ENCODE measurements around the gene ANO2.

Gene ANO2

DNA sequence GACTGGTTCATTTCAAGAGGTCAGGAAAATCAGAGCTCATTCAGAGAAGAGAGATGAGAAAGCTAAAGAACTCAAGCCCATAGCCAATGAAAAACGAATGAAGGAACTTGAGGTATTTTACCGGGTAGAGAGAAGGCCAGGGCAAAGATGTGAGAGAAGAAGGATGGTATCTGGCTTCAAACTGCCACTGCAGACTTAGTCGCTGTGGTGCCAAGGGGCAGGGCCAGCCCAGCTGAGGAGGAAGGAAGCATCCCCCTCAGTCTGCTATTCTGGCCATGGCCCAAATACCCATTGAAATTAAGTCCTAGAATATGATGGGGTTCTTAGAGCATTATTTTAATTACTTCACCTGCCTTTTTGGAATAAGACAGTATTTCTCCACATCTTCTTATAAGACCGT is 69.2 kb downstream of the ANO2 start:
- H2BK12ac ChIP-seq (ENCODE audit: low read length), result no peak overlapping the region
- H3K4ac ChIP-seq (ENCODE audit: low read length), result no peak overlapping the region
- H3K9ac ChIP-seq (ENCODE audit: low read depth, low read length, poor library complexity), result no peak overlapping the region
- no peak overlapping the region for H3K18ac ChIP-seq (ENCODE audit: low read length)
- H2BK120ac ChIP-seq (ENCODE audit: low read depth, low read length), result no peak overlapping the region
- no peak overlapping the region for H3K27ac ChIP-seq (replicated peaks; ENCODE audit: low read length)
- no peak overlapping the region for H4K8ac ChIP-seq (ENCODE audit: low read depth, low read length)
- no peaks in the 10 kb centered on the region for H3K79me1 ChIP-seq (ENCODE audit: low read depth, low read length)
- no peak overlapping the region for H3K4me2 ChIP-seq (ENCODE audit: insufficient read depth, low read length, poor library complexity, severe bottlenecking)
- no peak for DNase-seq (ENCODE audit: low spot score)
- H3K27me3 ChIP-seq (ENCODE audit: control insufficient read depth in 3 of 3, insufficient read depth in 3 of 3, low read depth in 1 of 3, low read length in 3 of 3), result no peaks in the 10 kb centered on the region
- no peak overlapping the region for H3K14ac ChIP-seq (ENCODE audit: low read length)
- no peak overlapping the region for H2BK15ac ChIP-seq (ENCODE audit: low read length)
- H3K4me1 ChIP-seq (ENCODE audit: control insufficient read depth in 2 of 2, insufficient read depth in 1 of 2, low read depth in 1 of 2, low read length in 2 of 2), result peaks cover 0 to 9% of the 10 kb centered on the region in 2 donors
- no peak overlapping the region for H2BK5ac ChIP-seq (ENCODE audit: low read length)
- no peaks in the 10 kb centered on the region for H3K9me3 ChIP-seq (replicated peaks in 1 of 2; ENCODE audit: control insufficient read depth in 2 of 2, insufficient read depth in 1 of 2, low read depth in 1 of 2, low read length in 2 of 2)
- H2AK5ac ChIP-seq (ENCODE audit: low read depth, low read length), result no peak overlapping the region
- H2AFZ ChIP-seq (ENCODE audit: low read length), result no peak overlapping the region
- no peaks in the 10 kb centered on the region for H3K36me3 ChIP-seq (replicated peaks in 1 of 2; ENCODE audit: control insufficient read depth in 2 of 2, insufficient read depth in 2 of 2, low read length in 2 of 2)
- no CpG with 5 or more reads among the region's 4 CpGs for WGBS, 2 donors (ENCODE audit: extremely low coverage in 2 of 2, insufficient read length in 2 of 2, insufficient replicate concordance in 1 of 2)
- no peak overlapping the region for H3K23ac ChIP-seq (ENCODE audit: low read depth, low read length, poor library complexity)
- no peak overlapping the region for H4K91ac ChIP-seq (ENCODE audit: low read depth, low read length, poor library complexity)
- H3K4me3 ChIP-seq (ENCODE audit: low read length in 2 of 2), result no peak overlapping the region

DNA sequence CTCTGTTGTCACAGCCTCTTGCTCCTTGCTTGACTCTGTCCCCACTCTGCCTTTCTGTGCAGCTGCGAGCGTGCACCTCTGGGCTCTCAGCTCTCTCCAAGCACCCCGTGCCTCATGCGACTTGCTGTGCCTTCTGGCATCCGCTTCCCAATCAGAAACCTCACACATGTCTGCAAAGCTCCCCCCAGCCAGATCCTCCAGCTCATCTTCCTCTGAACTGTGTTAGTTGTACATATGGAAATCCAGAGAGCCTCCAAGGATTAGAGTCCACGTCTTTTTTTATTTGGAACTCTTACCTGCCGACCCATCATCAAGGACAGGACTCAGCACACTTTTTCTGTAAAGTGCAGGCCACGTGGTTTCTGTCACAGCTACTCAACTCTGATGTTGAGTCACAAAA is 70.5 kb downstream of the ANO2 start:
- no peaks in the 10 kb centered on the region for H3K9me3 ChIP-seq (replicated peaks in 1 of 2; ENCODE audit: control insufficient read depth in 2 of 2, insufficient read depth in 1 of 2, low read depth in 1 of 2, low read length in 2 of 2)
- no peak overlapping the region for H2AK5ac ChIP-seq (ENCODE audit: low read depth, low read length)
- no peak overlapping the region for H2BK12ac ChIP-seq (ENCODE audit: low read length)
- no peak overlapping the region for H2BK5ac ChIP-seq (ENCODE audit: low read length)
- no peak overlapping the region for H4K8ac ChIP-seq (ENCODE audit: low read depth, low read length)
- H3K4ac ChIP-seq (ENCODE audit: low read length), result no peak overlapping the region
- H3K23ac ChIP-seq (ENCODE audit: low read depth, low read length, poor library complexity), result no peak overlapping the region
- no peak overlapping the region for H2AFZ ChIP-seq (ENCODE audit: low read length)
- no peak overlapping the region for H3K4me3 ChIP-seq (ENCODE audit: low read length in 2 of 2)
- peaks cover 0 to 9% of the 10 kb centered on the region in 2 donors for H3K4me1 ChIP-seq (ENCODE audit: control insufficient read depth in 2 of 2, insufficient read depth in 1 of 2, low read depth in 1 of 2, low read length in 2 of 2)
- no peaks in the 10 kb centered on the region for H3K79me1 ChIP-seq (ENCODE audit: low read depth, low read length)
- no peak overlapping the region for H2BK120ac ChIP-seq (ENCODE audit: low read depth, low read length)
- DNase-seq (ENCODE audit: low spot score), result no peak
- no peak overlapping the region for H3K14ac ChIP-seq (ENCODE audit: low read length)
- H3K36me3 ChIP-seq (replicated peaks in 1 of 2; ENCODE audit: control insufficient read depth in 2 of 2, insufficient read depth in 2 of 2, low read length in 2 of 2), result no peaks in the 10 kb centered on the region
- H3K9ac ChIP-seq (ENCODE audit: low read depth, low read length, poor library complexity), result no peak overlapping the region
- no peaks in the 10 kb centered on the region for H3K27me3 ChIP-seq (ENCODE audit: control insufficient read depth in 3 of 3, insufficient read depth in 3 of 3, low read depth in 1 of 3, low read length in 3 of 3)
- H3K18ac ChIP-seq (ENCODE audit: low read length), result peak overlapping the region; percentile 25
- H4K91ac ChIP-seq (ENCODE audit: low read depth, low read length, poor library complexity), result no peak overlapping the region
- no peak overlapping the region for H3K4me2 ChIP-seq (ENCODE audit: insufficient read depth, low read length, poor library complexity, severe bottlenecking)
- WGBS, 2 donors (ENCODE audit: extremely low coverage in 2 of 2, insufficient read length in 2 of 2, insufficient replicate concordance in 1 of 2), result no CpG with 5 or more reads among the region's 8 CpGs
- no peak overlapping the region for H3K27ac ChIP-seq (replicated peaks; ENCODE audit: low read length)
- no peak overlapping the region for H2BK15ac ChIP-seq (ENCODE audit: low read length)

DNA sequence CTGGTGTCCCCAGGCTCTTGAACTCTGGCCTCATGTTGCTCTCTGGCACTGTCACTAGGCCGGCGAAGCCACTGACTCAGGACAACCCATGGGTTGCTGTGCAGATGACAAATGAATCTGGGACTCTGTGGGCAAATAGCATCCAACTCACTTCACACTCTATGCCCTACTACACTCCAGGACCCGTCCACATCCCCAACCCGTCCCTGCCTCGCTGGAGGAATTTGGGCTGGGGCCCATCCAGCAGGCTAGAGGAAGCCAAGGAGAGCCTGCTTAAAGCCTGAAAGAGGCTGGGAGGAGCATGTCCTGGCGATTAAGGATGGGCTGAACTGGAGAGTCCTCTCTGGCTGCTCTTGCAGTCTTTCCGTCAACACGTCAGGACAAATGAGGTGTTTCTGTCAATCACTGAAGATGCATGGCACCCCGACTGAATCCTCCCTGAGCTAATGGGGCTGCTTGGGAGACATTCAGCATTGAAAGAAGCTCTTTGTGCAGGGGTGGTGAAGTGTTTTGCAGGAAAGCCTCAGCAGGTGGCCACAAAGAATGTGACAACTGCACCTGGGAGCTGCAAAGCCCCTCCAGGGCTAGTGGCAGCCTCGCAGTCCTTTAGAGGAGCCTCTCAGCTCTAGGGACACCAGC is 71.7 kb downstream of the ANO2 start:
- H3K9me3 ChIP-seq (replicated peaks in 1 of 2; ENCODE audit: control insufficient read depth in 2 of 2, insufficient read depth in 1 of 2, low read depth in 1 of 2, low read length in 2 of 2), result no peaks in the 10 kb centered on the region
- H3K4me1 ChIP-seq (ENCODE audit: control insufficient read depth in 2 of 2, insufficient read depth in 1 of 2, low read depth in 1 of 2, low read length in 2 of 2), result peaks cover 0 to 9% of the 10 kb centered on the region in 2 donors
- no peak overlapping the region for H3K4me3 ChIP-seq (ENCODE audit: low read length in 2 of 2)
- no peak overlapping the region for H3K14ac ChIP-seq (ENCODE audit: low read length)
- H3K27me3 ChIP-seq (ENCODE audit: control insufficient read depth in 3 of 3, insufficient read depth in 3 of 3, low read depth in 1 of 3, low read length in 3 of 3), result no peaks in the 10 kb centered on the region
- no peak overlapping the region for H3K23ac ChIP-seq (ENCODE audit: low read depth, low read length, poor library complexity)
- WGBS, 2 donors (ENCODE audit: extremely low coverage in 2 of 2, insufficient read length in 2 of 2, insufficient replicate concordance in 1 of 2), result no CpG with 5 or more reads among the region's 10 CpGs
- peak overlapping the region; percentile 28 for H3K27ac ChIP-seq (replicated peaks; ENCODE audit: low read length)
- H3K9ac ChIP-seq (ENCODE audit: low read depth, low read length, poor library complexity), result no peak overlapping the region
- peak overlapping the region; percentile 22 for H2AK5ac ChIP-seq (ENCODE audit: low read depth, low read length)
- H2BK5ac ChIP-seq (ENCODE audit: low read length), result no peak overlapping the region
- peak overlapping the region; percentile 77 for H4K8ac ChIP-seq (ENCODE audit: low read depth, low read length)
- H3K79me1 ChIP-seq (ENCODE audit: low read depth, low read length), result no peaks in the 10 kb centered on the region
- no peak overlapping the region for H3K4ac ChIP-seq (ENCODE audit: low read length)
- DNase-seq (ENCODE audit: low spot score), result no peak
- no peak overlapping the region for H2BK12ac ChIP-seq (ENCODE audit: low read length)
- H3K18ac ChIP-seq (ENCODE audit: low read length), result peak overlapping the region; percentile 51
- H3K36me3 ChIP-seq (replicated peaks in 1 of 2; ENCODE audit: control insufficient read depth in 2 of 2, insufficient read depth in 2 of 2, low read length in 2 of 2), result no peaks in the 10 kb centered on the region
- H4K91ac ChIP-seq (ENCODE audit: low read depth, low read length, poor library complexity), result no peak overlapping the region
- peak overlapping the region; percentile 27 for H2BK15ac ChIP-seq (ENCODE audit: low read length)
- no peak overlapping the region for H2AFZ ChIP-seq (ENCODE audit: low read length)
- H3K4me2 ChIP-seq (ENCODE audit: insufficient read depth, low read length, poor library complexity, severe bottlenecking), result no peak overlapping the region
- no peak overlapping the region for H2BK120ac ChIP-seq (ENCODE audit: low read depth, low read length)

DNA sequence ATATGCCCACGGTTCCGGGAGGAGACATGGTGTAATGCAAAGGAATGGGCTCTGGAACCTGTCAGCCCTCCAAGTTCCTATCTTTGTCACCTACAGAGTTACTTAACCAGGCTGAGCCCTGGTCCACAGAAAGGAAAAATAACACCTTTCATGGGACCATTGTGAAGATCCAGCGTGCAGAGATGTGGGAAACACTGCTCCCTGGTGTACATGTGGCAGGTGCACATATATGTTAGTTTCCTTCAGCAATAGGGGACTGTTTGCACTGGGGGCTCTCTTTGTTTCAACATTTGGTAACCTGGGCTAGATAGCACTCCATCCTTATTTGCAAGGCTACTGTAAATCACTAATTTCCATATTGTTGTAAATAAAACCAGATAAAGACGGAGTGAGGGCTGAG is 72.3 kb downstream of the ANO2 start:
- no peaks in the 10 kb centered on the region for H3K9me3 ChIP-seq (replicated peaks in 1 of 2; ENCODE audit: control insufficient read depth in 2 of 2, insufficient read depth in 1 of 2, low read depth in 1 of 2, low read length in 2 of 2)
- H3K14ac ChIP-seq (ENCODE audit: low read length), result no peak overlapping the region
- no peak overlapping the region for H4K91ac ChIP-seq (ENCODE audit: low read depth, low read length, poor library complexity)
- no peak overlapping the region for H3K4me3 ChIP-seq (ENCODE audit: low read length in 2 of 2)
- no CpG with 5 or more reads among the region's 4 CpGs for WGBS, 2 donors (ENCODE audit: extremely low coverage in 2 of 2, insufficient read length in 2 of 2, insufficient replicate concordance in 1 of 2)
- no peaks in the 10 kb centered on the region for H3K79me1 ChIP-seq (ENCODE audit: low read depth, low read length)
- no peak overlapping the region for H2AFZ ChIP-seq (ENCODE audit: low read length)
- H3K9ac ChIP-seq (ENCODE audit: low read depth, low read length, poor library complexity), result no peak overlapping the region
- no peak overlapping the region for H2BK120ac ChIP-seq (ENCODE audit: low read depth, low read length)
- no peaks in the 10 kb centered on the region for H3K36me3 ChIP-seq (replicated peaks in 1 of 2; ENCODE audit: control insufficient read depth in 2 of 2, insufficient read depth in 2 of 2, low read length in 2 of 2)
- DNase-seq (ENCODE audit: low spot score), result no peak
- H3K4me1 ChIP-seq (ENCODE audit: control insufficient read depth in 2 of 2, insufficient read depth in 1 of 2, low read depth in 1 of 2, low read length in 2 of 2), result peaks cover 0 to 9% of the 10 kb centered on the region in 2 donors
- H3K23ac ChIP-seq (ENCODE audit: low read depth, low read length, poor library complexity), result no peak overlapping the region
- no peaks in the 10 kb centered on the region for H3K27me3 ChIP-seq (ENCODE audit: control insufficient read depth in 3 of 3, insufficient read depth in 3 of 3, low read depth in 1 of 3, low read length in 3 of 3)
- H3K18ac ChIP-seq (ENCODE audit: low read length), result no peak overlapping the region
- no peak overlapping the region for H3K27ac ChIP-seq (replicated peaks; ENCODE audit: low read length)
- H4K8ac ChIP-seq (ENCODE audit: low read depth, low read length), result no peak overlapping the region
- no peak overlapping the region for H2BK12ac ChIP-seq (ENCODE audit: low read length)
- H3K4me2 ChIP-seq (ENCODE audit: insufficient read depth, low read length, poor library complexity, severe bottlenecking), result no peak overlapping the region
- H3K4ac ChIP-seq (ENCODE audit: low read length), result no peak overlapping the region
- no peak overlapping the region for H2AK5ac ChIP-seq (ENCODE audit: low read depth, low read length)
- H2BK15ac ChIP-seq (ENCODE audit: low read length), result no peak overlapping the region
- H2BK5ac ChIP-seq (ENCODE audit: low read length), result no peak overlapping the region
